ENCODE data around the gene FGF11.
"Not testable (repeated sequence)": the region's sequence is repeated elsewhere in the genome, so short reads cannot be mapped to it uniquely, and the experiment has no call there.

Gene FGF11

DNA sequence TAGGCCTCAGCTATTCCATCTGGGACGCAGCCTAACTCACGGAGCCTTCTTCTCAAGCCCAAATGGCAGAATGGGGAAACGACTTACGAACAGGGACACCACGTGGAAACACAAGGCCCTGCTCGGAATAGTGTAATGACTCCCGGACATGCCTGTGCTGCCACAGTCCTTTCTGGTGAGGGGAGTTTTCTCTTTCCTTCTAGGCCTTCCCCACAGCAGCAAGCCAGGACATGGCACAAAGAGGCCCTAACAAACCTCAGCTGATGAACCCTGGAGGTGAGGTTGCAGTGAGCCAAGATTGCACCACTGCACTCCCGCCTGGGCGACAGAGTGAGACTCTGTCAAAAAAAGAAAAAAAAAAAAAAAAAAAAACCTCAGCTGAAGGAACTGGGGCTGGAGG lies 24.8 kb downstream of the FGF11 start:
- no peak for DNase-seq

DNA sequence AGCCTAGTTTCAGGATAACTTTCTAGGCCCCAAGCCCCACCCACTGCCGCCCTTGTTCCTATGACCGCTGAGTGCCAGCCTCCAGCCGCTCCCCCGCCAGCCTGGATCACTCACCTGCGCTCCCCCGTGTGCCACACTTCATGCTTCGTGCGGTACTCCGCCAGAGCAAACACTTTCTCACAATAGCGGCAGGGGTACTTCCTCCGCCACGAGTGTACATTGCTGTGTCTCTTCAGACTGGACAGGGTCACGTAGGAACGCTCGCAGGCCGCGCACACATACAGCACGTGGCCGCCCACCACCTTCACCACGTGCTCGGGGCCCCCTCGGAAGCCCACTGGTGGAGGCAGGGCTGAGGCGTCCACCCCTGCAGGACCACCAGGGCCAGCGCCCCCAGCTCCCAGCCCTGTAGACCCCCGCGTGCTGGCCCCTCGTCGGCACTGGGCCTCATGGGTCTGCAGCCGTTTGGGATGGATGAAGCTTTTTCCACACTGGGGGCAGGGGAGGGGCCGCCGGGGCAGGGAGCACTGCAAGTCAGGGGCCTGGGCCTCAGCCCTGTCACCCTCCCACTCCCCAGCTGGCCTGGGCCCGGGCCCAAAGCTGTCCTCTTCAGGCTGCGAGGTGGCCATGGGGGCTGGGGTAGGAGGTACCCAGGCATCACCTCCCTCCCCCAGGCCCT lies 26.4 kb downstream of the FGF11 start:
- no peak for DNase-seq

DNA sequence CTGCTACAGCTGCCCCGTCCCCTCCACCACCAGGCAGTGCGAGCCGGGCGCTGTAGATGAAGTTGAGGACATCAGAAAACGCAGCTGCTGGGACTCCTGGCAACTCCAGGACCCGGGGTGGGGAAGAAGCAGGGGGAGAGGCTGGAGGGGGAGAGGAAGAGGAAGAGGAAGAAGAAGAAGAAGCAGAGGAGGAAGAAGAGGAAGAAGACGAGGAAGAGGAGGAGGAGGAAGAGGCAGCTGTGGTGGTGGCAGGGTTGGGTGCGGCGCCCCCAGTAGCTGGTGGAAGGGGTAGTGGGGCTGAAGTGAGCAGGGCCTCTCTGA lies 27.0 kb downstream of the FGF11 start:
- no peak for DNase-seq

DNA sequence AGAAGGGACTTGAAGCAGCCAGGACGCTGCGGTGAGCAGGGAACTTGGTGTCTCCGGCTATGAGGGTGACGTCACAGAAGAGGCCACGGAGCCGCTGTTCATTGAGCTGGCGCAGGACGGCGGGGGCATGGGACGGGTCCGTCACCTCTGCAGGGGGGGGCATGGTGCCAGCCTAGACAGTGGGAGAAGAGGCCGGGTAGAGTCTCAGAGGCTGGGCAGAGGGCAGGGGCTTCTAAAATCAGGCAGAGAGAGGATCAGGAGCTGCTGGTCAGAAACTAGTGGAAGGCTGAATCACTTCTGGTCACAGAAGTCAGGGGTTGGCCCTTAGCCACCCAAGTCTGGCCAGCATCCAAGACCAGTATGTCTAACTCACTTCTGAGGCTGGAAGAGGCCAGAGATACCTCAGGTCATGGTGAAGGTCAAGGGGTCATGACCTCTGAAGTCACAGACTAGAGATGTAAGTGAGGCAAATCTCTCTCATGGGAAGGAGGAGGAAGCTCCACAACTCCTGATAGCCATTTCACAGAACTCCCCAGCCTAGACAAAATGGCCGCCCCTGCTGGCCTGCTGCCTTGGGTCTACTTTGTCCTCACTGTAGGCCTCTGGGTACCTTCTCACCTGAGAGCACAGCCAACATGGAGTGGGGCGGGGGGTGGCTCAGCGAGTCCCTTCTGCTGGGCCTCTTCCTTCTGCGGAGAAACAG lies 27.5 kb downstream of the FGF11 start:
- no peak for DNase-seq

DNA sequence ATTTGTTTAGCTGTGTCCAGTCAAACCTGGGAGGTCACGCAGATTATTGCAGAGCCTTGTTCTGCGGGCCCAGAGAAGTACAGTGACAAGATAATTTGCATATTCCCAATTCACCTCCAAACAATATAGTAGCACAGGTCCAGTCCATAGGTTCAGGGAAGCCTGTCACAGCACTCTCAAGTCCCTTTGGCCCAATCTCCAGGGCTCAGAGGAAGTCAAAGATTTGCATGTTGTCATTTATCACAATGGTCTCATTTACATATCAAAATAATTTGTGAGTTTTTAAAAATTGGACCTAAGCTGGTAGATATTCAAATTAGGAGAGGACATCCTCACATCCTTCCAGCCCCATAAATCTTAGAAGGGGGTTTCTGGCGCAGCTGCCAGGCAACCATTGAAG lies 28.2 kb downstream of the FGF11 start:
- DNase-seq = no peak

DNA sequence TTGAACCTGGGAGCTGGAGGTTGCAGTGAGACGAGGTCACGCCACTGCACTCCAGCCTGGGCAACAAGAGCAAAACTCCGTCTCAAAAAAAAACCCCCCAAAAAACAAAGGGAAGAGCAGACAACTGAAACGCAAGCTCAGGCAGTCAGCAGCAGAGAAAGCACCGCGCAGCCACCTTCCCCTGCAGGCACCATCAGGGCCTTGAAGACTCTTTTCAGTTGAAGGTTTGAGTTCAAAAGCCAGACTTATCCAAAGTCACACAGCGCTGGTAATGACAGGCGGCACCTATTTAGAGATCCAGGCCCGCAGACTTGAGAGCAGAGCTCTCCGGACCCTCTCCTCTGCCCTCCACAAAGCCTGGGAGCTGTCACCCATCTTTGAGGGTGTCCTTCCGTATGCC lies 29.0 kb downstream of the FGF11 start:
- DNase-seq = no peak

DNA sequence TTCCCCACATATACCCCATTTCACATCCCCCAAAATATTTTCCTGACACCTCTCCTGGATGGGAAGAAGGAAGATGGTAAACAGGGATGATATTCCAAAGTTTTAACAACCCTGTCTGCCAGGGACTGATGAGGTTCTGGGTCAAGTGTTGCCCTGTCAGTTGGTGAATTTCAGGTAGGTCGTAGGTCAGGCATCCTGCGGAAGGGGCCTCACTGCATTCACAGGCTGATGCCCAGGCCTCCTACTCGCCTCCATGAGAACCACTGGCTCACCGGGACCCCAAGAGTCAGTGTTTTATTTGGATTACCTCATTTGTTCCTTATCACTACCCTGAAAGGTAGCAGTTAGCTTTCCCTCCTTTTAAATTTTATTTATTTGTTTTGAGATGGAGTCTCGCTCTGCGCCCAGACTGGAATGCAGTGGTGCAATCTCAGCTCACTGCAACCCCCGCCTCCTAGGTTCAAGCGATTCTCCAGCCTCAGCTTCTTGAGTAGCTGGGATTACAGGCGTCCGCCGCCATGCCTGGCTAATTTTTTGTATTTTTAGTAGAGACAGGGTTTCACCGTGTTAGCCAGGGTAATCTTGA lies 29.6 kb downstream of the FGF11 start:
- no peak for DNase-seq

DNA sequence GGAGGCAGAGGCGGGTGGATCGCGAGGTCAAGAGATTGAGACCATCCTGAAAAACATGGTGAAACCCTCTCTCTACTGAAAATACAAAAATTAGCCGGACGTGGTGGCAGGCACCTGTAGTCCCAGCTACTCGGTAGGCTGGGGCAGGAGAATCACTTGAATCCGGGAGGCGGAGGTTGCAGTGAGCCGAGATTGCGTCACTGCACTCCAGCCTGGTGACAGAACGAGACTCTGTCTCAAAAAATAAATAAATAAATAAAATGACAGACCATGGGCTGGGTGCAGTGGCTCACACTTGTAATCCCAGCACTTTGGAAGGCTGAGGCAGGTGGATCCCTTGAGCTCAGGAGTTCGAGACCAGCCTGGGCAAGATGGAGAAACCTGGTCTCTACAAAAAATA lies 30.5 kb downstream of the FGF11 start:
- DNase-seq = not testable (repeated sequence)

DNA sequence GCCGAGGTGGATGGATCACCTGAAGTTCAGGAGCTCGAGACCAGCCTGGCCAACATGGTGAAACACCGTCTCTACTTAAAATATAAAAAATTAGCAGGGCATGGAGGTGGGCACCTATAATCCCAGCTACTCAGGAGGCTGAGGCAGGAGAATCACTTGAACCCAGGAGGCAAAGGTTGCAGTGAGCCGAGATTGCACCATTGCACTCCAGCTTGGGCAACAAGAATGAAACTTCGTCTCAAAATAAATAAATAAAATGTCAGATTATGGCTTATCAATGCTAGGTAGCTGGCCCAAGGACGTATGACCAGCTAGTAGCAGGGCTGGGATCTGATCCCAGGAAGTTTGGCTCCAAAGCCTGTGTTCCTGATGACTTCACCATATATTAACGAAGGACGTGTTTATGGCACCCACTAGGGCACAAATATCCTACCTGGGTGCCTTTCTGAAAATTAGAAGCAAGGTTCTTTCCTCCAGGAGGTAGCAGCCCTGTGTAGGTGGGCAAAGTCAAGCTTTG lies 31.2 kb downstream of the FGF11 start:
- DNase-seq = not testable (repeated sequence)

DNA sequence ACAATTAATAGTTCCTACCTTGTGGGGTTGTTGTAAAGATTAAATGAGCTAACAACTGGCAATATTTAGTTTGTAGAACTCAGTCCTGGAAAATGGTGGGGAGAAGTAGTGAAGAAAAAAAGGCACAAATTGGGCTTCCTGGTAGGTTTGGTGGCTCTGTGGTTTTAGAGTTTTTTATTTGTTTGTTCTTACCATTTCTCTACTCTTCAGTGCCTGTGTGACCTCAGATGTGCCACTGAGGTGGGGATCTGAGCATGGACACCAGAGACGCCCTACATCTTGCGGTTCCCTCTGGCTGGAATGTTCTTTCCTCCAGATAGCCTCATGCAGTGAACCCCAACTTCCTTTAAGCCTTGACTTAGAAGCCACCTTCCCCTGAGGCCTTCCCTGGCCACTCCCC lies 32.4 kb downstream of the FGF11 start:
- no peak for DNase-seq

DNA sequence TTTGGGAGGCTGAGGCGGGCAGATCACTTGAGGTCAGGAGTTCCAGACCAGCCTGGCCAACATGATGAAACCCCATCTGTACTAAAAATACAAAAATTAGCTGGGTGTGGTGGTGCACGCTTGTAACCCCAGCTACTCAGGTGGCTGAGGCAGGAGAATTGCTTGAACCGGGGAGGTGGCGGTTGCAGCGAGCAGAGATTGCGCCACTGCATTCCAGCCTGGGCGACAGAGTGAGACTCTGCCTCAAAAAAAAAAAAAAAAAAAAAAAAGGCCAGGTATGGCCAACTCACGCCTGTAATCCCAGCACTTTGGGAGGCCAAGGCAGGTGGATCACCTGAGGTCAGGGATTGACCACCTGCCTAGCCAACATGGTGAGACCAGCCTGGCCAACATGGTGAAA lies 35.5 kb downstream of the FGF11 start:
- DNase-seq = not testable (repeated sequence)

DNA sequence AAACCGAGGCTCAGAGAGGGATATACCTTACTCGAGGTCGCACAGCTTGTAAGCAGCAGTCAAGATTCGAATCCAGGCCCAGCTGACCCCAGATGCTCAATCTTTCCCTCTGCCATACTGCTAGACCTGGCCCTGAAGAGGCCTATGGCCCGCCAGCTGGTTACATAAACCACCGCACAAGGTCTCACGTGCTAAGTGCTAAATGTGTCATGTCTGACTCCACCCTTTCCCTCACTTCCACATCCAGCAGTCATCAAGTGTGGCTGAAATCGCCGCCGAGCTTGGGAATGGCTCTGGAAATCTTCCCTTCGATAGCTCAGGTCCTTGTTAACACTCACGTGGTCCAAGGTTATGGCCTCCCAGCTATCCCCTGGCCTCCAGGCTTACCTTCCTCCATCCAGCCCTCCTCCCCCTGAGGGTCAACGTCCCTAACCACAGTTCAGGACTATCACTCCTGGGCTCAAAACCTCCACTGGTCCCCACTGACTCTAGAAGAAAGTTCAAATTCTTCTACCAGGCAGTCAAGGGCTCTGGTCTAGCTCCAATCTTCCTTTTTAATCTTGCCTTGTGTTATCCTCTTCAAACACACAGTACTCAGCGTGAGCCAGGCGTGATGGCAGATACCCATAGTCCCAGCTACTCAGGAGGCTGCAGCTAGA lies 36.6 kb downstream of the FGF11 start:
- DNase-seq = no peak

DNA sequence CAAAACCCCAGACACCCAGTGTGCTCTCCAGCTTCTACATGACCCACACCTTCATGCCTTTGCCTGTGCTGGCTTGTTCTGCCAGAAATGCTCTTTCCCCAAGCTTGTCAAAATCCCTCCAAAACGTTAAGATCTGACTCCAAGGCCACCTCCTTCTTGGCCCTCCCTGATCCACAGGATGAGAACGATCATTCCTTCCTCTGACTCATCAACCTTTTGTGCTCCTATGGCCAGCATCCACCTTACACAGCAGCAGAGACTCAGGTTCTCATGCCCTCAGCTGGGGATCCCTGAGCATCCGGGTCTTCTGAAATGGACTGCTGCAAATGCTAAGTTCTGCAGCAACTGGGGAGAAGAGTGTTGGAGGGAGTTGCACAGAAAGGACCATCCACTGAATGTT lies 37.2 kb downstream of the FGF11 start:
- DNase-seq = no peak

DNA sequence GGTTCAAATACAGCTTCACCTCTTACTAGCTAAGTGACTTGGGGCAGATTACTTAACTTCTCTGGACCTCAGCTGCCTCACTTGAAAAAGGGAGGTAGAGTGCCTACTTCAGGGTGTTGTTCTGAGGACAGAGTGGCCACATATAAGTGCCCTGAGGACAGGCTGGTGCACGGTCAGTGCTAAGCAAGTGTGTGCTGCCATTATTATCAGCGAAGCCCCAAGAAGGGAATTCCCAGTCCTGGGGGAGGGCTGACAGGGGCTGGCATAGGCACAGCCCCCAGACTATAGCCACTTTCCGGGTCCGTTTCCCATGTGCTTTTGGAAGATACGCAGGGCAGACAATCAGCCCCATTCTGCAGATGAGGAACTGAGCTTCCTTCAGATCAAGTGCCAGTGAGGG lies 37.6 kb downstream of the FGF11 start:
- no peak for DNase-seq

DNA sequence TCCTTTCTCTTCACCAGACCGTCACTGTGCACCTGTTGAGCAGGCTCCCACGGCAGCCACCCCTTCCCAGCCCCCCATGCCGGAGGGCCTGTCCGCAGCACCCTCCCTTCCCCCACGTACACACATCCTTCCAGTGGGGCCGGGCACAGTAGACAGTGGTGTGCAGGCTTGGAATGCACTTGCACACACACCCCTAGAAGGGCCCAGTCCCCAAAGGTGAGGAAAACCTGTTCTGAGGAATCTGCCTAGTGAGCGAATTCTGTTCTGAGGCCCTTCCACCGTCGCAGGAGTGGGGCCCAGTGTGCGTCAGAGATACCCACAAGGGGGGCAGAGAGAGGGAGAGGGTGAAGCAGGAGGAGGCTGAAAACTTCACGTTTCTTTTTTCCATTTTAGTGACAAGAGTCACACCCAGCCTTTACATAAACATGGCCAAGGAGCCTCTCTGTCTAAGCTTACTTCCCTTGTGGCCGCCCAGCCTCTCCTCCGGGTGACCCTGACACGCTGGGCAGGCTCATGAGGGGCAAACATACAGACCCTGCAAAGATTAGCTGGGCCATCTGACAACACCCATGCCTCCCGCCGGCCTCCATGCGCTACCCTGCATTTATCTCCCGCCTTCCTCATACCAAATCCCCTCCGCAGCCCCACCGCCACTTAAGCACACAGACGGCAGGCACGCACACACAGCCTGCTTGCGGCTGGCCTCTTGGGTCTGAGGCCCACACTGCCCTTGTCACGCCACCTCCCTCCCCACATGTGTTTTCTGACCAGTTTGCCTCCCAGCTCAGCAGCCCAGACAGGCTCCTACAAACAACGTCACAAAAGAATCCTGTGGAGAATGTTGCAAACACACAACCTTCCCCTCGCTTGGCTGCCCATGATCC lies 38.3 kb downstream of the FGF11 start:
- DNase-seq = no peak

DNA sequence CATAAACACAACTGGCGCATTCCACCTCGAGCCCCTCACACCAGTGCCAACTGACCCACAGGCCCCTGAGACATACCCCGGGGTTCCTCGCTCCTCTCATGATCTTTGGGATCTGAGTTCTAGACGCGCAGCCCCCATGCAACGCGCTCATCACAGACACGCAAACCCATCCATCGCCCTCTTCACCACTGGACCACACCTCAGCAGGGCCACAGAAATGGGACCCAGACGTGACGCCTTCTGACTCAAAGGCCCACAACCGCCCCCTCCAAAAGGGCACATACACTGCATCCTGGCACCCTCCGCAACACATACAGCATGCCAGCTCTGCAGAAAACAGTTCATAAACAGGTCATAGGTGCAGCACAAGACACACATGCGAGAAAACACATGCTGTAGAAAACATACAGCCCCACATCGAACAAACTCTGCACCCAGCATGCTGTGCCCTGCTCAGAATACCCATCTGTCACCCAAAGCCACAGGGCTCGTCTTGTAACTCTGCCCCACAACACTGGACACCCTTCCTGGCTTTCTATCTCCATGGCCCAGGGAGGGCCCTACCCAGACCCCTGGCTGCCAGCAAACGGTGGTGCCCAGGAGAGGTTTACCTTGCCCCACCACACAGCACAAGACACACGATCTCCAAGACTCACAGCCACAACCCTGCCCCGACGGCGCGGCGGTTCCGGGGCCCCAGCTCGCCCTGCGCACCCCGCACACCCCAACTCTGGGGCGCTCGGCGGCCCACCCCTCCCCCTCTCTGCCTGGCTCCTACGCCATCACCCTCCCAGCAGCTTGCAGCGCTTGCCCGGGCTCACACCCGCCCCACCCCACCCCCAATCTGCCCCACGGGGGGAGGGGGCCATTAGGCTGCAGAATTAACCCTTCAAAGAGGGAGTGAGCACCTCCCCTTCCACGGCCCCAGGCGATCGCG lies 39.2 kb downstream of the FGF11 start:
- DNase-seq = no peak

DNA sequence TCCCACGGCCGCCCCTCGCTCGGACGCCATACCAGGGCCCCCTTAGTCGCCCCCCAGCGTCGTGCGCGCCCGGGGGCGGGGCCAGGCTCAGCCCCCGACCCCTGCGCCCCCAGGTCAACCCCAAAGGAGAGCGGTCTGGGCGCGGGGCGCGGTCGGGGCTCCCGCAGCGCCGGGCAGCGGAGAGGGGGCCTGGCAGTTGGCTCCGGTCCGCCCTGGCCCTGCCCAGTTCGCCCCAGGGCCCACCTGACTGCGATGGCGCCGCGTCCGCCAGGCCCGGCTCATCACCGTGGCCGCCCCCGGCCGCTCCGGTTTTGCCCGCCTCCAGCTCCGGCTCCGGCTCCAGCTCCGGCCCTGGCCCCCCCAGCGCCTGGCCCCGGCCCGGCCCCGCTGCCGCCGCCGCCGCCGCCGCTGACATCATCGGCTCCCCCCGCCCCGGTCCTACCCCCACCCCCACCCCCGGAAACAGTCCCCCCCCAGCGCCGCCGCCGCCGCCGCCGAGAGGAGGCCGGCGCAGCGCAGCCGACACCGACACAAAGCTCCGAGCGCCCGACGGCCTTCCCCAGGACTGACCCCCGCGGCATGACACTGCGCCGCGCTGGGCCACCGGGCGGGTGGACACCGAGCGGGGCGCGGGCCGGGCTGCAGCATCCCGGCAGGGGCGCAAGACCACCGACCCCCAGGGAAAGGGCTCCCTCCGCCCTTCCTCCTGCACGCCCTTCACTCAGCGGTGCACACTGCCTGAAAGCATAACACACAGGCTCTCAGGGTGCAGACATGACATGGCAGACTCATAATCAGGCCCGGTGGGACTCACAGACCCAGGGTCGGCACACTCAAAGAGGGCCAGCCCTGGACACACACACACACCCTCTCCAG lies 40.1 kb downstream of the FGF11 start, which contains the start of gene ZBTB4:
Gene ZBTB4, minus strand, starts transcription at position 419 of the 876 bp plus-strand sequence. CDS start 12,830 bp downstream, outside the sequence.
- peak in 1 of 2 experiments; percentile 42 for DNase-seq

DNA sequence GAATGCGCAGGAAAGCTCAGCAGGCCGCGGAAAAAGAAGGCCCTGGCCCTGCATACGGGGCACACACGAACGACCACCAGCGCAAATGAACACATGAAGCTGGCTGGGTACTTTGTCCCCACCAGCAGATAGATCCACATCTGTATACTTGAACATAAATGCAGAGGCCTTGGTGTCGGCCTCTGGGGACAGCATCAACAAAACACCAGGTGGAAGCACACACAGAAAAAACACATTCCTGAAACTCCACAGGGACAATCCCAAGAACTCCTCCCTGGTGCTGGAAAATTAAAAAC lies 40.7 kb downstream of the FGF11 start:
- no peak for DNase-seq

DNA sequence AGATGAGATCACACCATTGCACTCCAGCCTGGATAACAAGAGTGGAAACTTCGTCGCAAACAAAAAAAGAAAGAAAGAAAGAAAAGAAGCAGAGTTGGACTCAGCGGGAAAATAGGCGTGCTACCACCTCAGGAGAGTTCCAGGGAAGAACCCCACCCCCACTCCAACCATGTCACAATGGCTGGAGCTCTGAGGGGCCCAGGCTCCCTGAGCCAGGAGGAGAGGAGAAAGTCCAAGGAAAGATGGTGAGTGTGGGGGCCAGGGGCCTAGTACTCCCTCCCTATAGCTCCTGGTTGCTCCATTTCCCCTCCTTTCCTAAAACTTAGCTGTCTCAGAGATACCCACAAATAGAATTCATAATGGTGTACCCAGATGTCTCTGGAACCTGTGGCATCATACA lies 42.0 kb downstream of the FGF11 start, which contains the start of gene SLC35G6:
Gene SLC35G6, plus strand, starts transcription at position 172 of the 400 bp plus-strand sequence. Its CDS starts 71 bp downstream, at position 243.
- not testable (repeated sequence) for DNase-seq

All from NCI-H1930 (cell line).